Osteoblast (primary cell): ENCODE results near the gene AFG3L2. TPM values are rescaled to one million over a fixed set of nuclear protein-coding genes. Genes with fewer than 3 reads are reported as not detected.
A peak's percentile ranks its signal among the peaks of the same experiment; 100 is the strongest.

Experiments used
- DNase-seq: peaks from one replicate; pipeline ENCODE4 v3.0.0; 2011; ENCODE audit warnings: low spot score, mixed read lengths; ENCODE audit not compliant: insufficient read length; ENCODE audit errors: missing footprints
- H2AFZ ChIP-seq: 2 replicates; pipeline ENCODE4 v1.6.0; 2011; ENCODE audit warnings: mild to moderate bottlenecking, low read length
- H3K27ac ChIP-seq: 2 replicates; pipeline ENCODE4 v1.5.1; 2011; ENCODE audit warnings: mild to moderate bottlenecking, low read depth, low read length, moderate library complexity
- H3K27me3 ChIP-seq: 2 replicates; pipeline ENCODE4 v1.6.0; 2012; ENCODE audit warnings: mild to moderate bottlenecking, control low read depth, inconsistent platforms, low read length, moderate library complexity; ENCODE audit not compliant: insufficient read depth
- H3K36me3 ChIP-seq: 2 replicates; pipeline ENCODE4 v1.5.1; 2011; ENCODE audit warnings: mild to moderate bottlenecking, low read length, control low read depth, moderate library complexity; ENCODE audit not compliant: insufficient read depth
- H3K4me1 ChIP-seq: 2 replicates; pipeline ENCODE4 v1.5.1; 2011; ENCODE audit warnings: mild to moderate bottlenecking, low read length, control low read depth, moderate library complexity; ENCODE audit not compliant: insufficient read depth
- H3K4me2 ChIP-seq: 2 replicates; pipeline ENCODE4 v1.6.0; 2011; ENCODE audit warnings: mild to moderate bottlenecking, low read length; ENCODE audit not compliant: insufficient read depth
- H3K4me3 ChIP-seq: fragments of 200-600 bp; sonication (generic); 3 replicates; pipeline ENCODE4 v1.5.1; 2012; ENCODE audit warnings: mild to moderate bottlenecking, low read length, inconsistent platforms; ENCODE audit not compliant: insufficient read depth
- H3K79me2 ChIP-seq: 2 replicates; pipeline ENCODE4 v1.6.0; 2012; ENCODE audit warnings: mild to moderate bottlenecking, low read length, control low read depth, inconsistent platforms; ENCODE audit not compliant: insufficient read depth
- H3K9me3 ChIP-seq: 2 replicates; pipeline ENCODE4 v1.5.1; 2011; ENCODE audit warnings: low read depth, low read length, control low read depth
- H4K20me1 ChIP-seq: 2 replicates; pipeline ENCODE4 v1.6.0; 2012; ENCODE audit warnings: mild to moderate bottlenecking, low read length, control low read depth; ENCODE audit not compliant: insufficient read depth
- total RNA-seq: library from RNA; depleted of rRNA; stranded (reverse); fragments of >200 nt; gene quantifications from 2 replicates; pipeline ENCODE4 v1.2.3, GENCODE V29; 2012
- TF ChIP-seq, protein P1 (sequence below): IDR thresholded peaks from 2 replicates; pipeline ENCODE4 v1.5.1; 2011; ENCODE audit warnings: mild to moderate bottlenecking, low read depth, low read length, moderate library complexity; ENCODE audit errors: extremely low read depth

AFG3L2 gene
- total RNA-seq, 1 donor: 65.5 TPM

DNA sequence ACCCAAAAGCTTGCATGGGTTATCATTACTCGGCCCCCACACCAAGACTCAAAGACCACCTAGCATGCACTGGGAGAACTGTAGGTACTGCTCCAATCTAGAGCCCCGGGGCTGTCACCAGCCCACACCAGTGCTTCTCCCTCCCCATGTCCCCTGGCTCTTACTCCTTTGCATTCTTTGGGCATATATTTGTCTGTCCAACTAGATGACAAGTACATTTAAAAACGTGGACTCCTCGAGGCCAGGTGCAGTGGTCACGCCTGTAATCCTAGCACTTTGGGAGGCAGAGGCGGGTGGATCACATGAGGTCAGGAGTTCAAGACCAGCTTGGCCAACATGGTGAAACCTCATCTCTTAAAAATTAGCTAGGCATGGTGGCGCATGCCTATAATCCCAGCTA, 7.8 kb downstream of the AFG3L2 start:
- peaks cover 81% of the 10 kb centered on the region for H3K79me2 ChIP-seq
- H3K4me1 ChIP-seq: peaks cover 10% of the 10 kb centered on the region
- peaks cover 33% of the 10 kb centered on the region for H3K36me3 ChIP-seq
- no peak for DNase-seq
- no peak overlapping the region for H3K4me3 ChIP-seq
- H3K9me3 ChIP-seq: no peaks in the 10 kb centered on the region
- TF ChIP-seq, protein P1, sequence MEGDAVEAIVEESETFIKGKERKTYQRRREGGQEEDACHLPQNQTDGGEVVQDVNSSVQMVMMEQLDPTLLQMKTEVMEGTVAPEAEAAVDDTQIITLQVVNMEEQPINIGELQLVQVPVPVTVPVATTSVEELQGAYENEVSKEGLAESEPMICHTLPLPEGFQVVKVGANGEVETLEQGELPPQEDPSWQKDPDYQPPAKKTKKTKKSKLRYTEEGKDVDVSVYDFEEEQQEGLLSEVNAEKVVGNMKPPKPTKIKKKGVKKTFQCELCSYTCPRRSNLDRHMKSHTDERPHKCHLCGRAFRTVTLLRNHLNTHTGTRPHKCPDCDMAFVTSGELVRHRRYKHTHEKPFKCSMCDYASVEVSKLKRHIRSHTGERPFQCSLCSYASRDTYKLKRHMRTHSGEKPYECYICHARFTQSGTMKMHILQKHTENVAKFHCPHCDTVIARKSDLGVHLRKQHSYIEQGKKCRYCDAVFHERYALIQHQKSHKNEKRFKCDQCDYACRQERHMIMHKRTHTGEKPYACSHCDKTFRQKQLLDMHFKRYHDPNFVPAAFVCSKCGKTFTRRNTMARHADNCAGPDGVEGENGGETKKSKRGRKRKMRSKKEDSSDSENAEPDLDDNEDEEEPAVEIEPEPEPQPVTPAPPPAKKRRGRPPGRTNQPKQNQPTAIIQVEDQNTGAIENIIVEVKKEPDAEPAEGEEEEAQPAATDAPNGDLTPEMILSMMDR: no peak
- no peaks in the 10 kb centered on the region for H3K27me3 ChIP-seq
- H2AFZ ChIP-seq: no peak overlapping the region
- no peak overlapping the region for H3K27ac ChIP-seq
- no peak overlapping the region for H3K4me2 ChIP-seq
- H4K20me1 ChIP-seq: peaks cover 30% of the 10 kb centered on the region

DNA sequence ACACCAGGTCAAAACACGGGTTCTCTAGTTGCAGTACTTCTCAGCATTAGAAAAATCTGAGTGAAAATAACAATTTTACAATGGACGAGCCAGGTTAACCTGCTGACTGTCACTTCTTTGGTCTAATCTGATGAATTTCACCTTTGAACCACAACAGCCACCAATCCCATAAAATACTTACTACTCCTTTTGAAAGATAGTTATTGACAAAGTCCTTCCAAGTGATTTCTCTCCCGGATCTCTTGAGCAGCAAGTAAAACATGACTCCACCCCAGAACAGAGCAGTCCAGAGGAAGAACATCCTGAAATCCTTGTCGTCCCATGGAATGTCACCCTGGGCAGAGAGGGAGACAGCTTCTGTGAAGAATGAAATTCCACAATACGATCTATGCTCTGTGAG, 10.2 kb downstream of the AFG3L2 start:
- TF ChIP-seq, protein P1: no peak
- Histone ChIP-seq H3K36me3 (peaks cover 51% of the 10 kb centered on the region), H3K9me3 (no peaks in the 10 kb centered on the region), H4K20me1 (peaks cover 12% of the 10 kb centered on the region), H3K79me2 (peaks cover 74% of the 10 kb centered on the region), H3K27ac (no peak overlapping the region), H3K27me3 (no peaks in the 10 kb centered on the region), H3K4me3 (no peak overlapping the region), H2AFZ (no peak overlapping the region), H3K4me1 (no peaks in the 10 kb centered on the region), H3K4me2 (no peak overlapping the region)
- DNase-seq: no peak

DNA sequence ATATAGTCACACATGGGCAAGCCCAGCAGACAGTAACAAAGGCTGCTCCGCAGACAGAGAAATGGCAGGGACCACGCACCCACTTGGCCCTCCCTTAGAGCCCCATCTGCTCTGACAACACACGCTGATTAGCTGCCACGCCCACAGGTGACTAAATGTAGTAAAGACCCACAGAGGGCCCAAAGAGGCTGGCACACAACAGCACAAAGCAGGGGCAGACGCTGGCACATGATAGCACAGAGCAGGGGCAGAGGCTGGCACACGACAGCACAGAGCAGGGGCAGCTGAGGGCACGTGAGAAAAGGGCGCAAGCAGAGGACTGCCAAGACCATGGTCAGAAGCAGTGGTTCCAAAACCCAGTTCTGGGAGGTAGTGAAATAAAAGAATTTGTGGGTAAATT, 10.6 kb downstream of the AFG3L2 start:
- Histone ChIP-seq H3K79me2 (peaks cover 72% of the 10 kb centered on the region), H3K9me3 (no peaks in the 10 kb centered on the region), H3K36me3 (peaks cover 54% of the 10 kb centered on the region), H2AFZ (no peak overlapping the region), H4K20me1 (peaks cover 9% of the 10 kb centered on the region), H3K4me3 (no peak overlapping the region), H3K27me3 (no peaks in the 10 kb centered on the region), H3K27ac (no peak overlapping the region), H3K4me2 (no peak overlapping the region), H3K4me1 (no peaks in the 10 kb centered on the region)
- TF ChIP-seq, protein P1: no peak
- no peak for DNase-seq

GRCh38 chr18:12362473-12363174, 14.4 kb downstream of the AFG3L2 start:
- Histone ChIP-seq H3K27ac (no peak overlapping the region), H3K4me3 (no peak overlapping the region), H3K9me3 (no peaks in the 10 kb centered on the region), H2AFZ (no peak overlapping the region), H3K4me1 (peaks cover 4% of the 10 kb centered on the region), H3K4me2 (no peak overlapping the region), H3K79me2 (peaks cover 50% of the 10 kb centered on the region), H3K36me3 (peaks cover 59% of the 10 kb centered on the region), H4K20me1 (peaks cover 9% of the 10 kb centered on the region), H3K27me3 (no peaks in the 10 kb centered on the region)
- peak; percentile 18 for DNase-seq
- TF ChIP-seq, protein P1: no peak
